Measurements from ENCODE around the gene C11orf21. TPM values are rescaled to one million over a fixed set of nuclear protein-coding genes. Genes with fewer than 3 reads are reported as not detected.

Gene C11orf21
- total RNA-seq, 2 experiments from 2014 or later: 66.0 to 68.3 TPM

DNA sequence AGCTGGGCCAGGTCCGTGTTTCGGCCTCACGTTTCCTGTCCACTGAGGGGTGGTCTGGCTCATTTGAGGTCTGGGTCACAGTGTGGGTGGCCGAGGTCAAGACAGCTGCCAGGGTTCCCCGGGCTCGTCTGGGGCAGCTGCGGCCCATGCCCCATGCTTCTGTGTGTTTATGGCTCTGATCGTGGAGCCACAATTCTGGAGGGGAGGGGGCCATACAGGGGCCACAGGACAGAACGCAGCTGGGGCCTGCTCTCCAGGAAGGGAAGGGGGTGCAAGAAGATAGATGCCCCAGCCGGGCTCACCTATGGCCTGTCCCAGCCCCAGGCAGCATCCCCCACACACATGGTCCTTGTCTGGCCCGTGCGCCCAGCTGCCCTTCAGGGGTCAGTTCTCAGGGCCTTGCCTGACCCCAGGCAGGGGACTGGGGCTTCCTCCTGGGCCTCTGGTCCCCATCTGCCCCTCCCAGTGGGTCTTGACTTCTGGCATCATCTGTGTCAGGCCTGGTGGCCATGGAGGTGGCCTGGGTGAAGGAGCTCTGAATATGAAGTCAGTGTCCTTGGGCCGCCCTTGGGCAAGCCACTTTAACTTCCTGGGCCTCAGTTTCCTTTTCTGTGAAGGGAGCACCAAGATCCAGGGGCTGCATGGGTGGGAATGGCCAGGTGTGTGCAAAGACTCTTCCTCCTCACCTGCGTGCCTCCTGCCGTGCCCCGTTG is 8.5 kb upstream of the C11orf21 start:
- POLR2A ChIA-PET: interaction anchor here (2.9 kb wide), 1 partner anchor 10 kb away, joined by 21 read pairs; the partner anchor contains the start of genes C11orf21 and TSPAN32
- Mint-ChIP-seq H3K27ac (no peak overlapping the region), H3K4me1 (peaks cover 16% of the 10 kb centered on the region)

GRCh38 chr11:2309251-2310072 is 7.7 kb upstream of the C11orf21 start:
- DNase-seq: no peak
- Mint-ChIP-seq H3K27ac (no peak overlapping the region), H3K27me3 (no peaks in the 10 kb centered on the region), H3K4me3 (no peak overlapping the region), H3K36me3 (ENCODE audit: low read depth) (no peaks in the 10 kb centered on the region), H3K9me3 (no peaks in the 10 kb centered on the region), H3K4me1 (peaks cover 21% of the 10 kb centered on the region)
- CTCF ChIA-PET: no interaction called here
- POLR2A ChIA-PET: interaction anchor here (0.9 to 2.9 kb wide), 2 partner anchors 9 to 68 kb away, joined by 3 to 21 read pairs; partner anchors contain the start of genes C11orf21, CD81 and TSPAN32

More for the DNA sequence above, 8.5 kb upstream of the C11orf21 start:
- DNase-seq: no peak
- no peaks in the 10 kb centered on the region for H3K27me3 Mint-ChIP-seq
- H3K4me3 Mint-ChIP-seq: no peak overlapping the region
- no peaks in the 10 kb centered on the region for H3K36me3 Mint-ChIP-seq (ENCODE audit: low read depth)
- no peaks in the 10 kb centered on the region for H3K9me3 Mint-ChIP-seq
- CTCF ChIA-PET: no interaction called here

DNA sequence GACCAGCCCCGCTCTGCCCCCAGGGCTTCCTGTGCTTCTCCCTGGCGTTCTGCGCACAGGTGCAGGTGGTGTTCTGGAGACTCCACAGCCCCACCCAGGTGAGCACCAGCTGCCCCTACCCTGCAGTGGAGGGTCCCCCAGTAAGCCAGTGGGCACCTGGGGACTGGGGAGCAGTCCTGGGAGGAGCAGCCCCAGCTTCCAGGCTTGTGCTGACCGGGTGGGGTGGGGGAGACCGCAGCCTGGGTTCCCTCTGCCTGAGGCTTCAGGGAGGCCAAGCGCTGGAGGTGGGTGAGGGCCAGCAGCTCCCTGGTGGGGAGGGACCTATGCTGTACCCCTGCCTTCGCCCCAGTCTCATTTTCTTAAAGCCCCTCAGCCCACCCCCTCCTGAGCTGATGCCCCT is 7.0 kb upstream of the C11orf21 start:
- no peaks in the 10 kb centered on the region for H3K36me3 Mint-ChIP-seq (ENCODE audit: low read depth)

DNA sequence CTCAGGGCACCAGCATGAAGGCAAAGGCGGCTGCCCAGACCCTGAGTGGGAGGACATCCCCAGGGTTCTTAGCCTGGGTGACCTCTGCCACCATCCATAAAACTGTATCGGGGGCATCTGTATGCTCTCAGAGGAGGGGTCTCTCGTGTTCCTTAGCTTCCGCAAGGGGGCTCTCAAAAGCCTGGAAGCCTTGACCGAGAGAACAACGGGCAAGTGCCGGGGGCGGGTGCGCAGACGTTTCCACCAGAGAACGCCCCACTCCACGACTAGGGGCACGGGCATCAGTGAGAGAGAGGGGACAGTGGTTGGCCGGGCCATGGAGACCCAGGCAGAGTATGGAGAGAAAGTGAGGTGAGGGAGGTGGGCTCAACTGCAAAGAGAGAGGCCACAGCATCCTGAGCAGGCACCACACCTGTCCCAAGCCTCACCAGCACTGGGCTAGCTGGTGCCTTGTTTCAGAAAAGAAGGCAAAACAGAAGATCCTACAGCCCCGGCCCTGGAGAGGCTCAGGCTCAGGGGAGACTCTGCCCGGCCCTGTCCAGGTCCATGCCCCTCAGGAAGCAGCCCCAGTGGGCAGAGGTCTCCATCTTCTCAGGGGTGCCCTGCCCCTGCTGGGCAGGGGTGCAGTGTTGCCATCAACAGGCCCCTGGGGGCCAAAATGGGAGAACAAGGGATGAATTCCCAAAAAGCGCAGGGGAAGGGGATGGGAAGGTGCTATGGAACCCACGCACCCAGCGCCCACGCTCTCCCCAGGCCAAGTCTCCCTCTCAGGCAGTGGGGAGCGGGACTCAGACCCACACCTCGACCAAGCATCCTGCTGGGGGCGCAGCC is 6.0 kb upstream of the C11orf21 start:
- H3K27ac Mint-ChIP-seq: peak overlapping the region; percentile 61

More for the DNA sequence above, 7.0 kb upstream of the C11orf21 start:
- Mint-ChIP-seq H3K27me3 (no peaks in the 10 kb centered on the region), H3K4me3 (no peak overlapping the region), H3K9me3 (no peaks in the 10 kb centered on the region), H3K27ac (no peak overlapping the region), H3K4me1 (peaks cover 25% of the 10 kb centered on the region)
- ChIA-PET POLR2A (interaction anchor here (0.9 kb wide), 1 partner anchor 68 kb away, joined by 3 read pairs; the partner anchor contains the start of gene CD81), CTCF (no interaction called here)
- no peak for DNase-seq

DNA sequence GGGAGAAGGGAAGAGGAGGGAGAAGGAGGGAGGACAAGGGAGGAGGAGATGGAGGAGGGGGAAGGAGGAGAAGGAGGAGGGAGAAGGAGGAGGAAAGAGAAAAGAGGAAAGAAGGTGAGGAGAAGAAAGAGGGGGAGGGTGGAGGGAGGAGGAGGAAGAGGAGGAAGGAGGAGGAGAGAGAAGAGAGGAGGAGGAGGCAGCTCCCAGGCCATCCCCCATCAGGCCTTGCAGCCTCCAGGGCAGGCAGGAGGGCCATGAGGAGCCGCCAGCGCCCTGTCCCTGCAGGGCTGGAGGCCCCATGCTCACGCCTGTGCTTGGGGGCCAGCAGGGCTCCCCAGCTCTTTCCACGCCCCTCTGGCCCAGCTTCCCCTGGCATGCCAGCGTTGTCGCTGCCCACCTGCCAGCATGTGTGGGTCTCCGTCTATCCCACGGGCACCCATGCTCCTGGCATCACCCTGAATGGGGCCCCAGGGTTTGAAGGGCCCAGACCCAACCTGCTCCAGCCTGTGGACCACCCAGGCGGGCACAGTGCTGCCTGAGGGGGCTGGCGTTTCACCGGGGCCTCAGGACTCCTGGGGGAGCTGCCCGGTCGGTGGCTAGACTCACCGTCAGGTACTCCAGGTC is 5.3 kb upstream of the C11orf21 start:
- no peak for DNase-seq
- POLR2A ChIA-PET: interaction anchor here (0.7 to 6.8 kb wide), 4 partner anchors 18 to 113 kb away, joined by 3 to 34 read pairs (median 12); partner anchors contain the start of gene CD81
- peaks cover 4% of the 10 kb centered on the region for H3K36me3 Mint-ChIP-seq (ENCODE audit: low read depth)
- no peaks in the 10 kb centered on the region for H3K9me3 Mint-ChIP-seq
- H3K27ac Mint-ChIP-seq: no peak overlapping the region
- H3K4me3 Mint-ChIP-seq: no peak overlapping the region
- CTCF ChIA-PET: interaction anchor here (1.0 to 6.1 kb wide), 6 partner anchors 94 to 226 kb away, joined by 3 to 201 read pairs (median 12); partner anchors contain the start of gene TSSC4
- H3K4me1 Mint-ChIP-seq: peaks cover 36% of the 10 kb centered on the region
- H3K27me3 Mint-ChIP-seq: no peaks in the 10 kb centered on the region

More for the DNA sequence above, 6.0 kb upstream of the C11orf21 start:
- Mint-ChIP-seq H3K9me3 (no peaks in the 10 kb centered on the region), H3K4me3 (no peak overlapping the region), H3K36me3 (ENCODE audit: low read depth) (peaks cover under 1% of the 10 kb centered on the region), H3K4me1 (peaks cover 34% of the 10 kb centered on the region), H3K27me3 (no peaks in the 10 kb centered on the region)
- no peak for DNase-seq
- CTCF ChIA-PET: interaction anchor here (1.0 to 6.1 kb wide), 3 partner anchors 112 to 225 kb away, joined by 3 to 201 read pairs (median 4); no protein-coding TSS in a partner anchor
- POLR2A ChIA-PET: interaction anchor here (3.5 to 6.8 kb wide), 2 partner anchors 70 to 112 kb away, joined by 21 to 34 read pairs; partner anchors contain the start of gene CD81

DNA sequence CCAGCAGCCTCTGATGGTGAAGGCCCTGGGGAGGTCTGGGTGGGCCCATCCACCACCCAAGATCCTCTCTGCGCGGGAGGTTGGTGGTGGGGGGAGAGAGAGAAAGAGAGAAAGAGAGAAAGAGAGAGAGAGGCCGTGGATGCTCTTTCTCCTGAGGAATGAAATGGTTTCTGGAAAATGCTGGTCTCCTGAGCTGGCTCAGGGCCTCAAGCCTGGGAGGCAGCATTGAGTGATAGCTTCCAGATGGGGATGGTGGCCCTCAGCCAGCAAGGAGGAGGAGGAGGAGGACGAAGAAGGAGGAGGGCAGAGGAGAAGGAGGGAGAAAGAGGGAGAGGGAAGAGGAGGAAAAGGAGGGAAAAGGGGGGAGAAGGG is 4.7 kb upstream of the C11orf21 start:
- ChIA-PET CTCF (interaction anchor here (0.7 to 6.1 kb wide), 15 partner anchors 11 to 226 kb away, joined by 3 to 201 read pairs (median 7); partner anchors contain the start of genes ASCL2, CD81 and TSSC4), POLR2A (interaction anchor here (0.7 to 6.8 kb wide), 6 partner anchors 16 to 114 kb away, joined by 3 to 34 read pairs (median 12); partner anchors contain the start of genes CD81 and TSSC4)
- H3K4me3 Mint-ChIP-seq: peak overlapping the region; percentile 62
- no peak for DNase-seq
- no peaks in the 10 kb centered on the region for H3K9me3 Mint-ChIP-seq
- no peaks in the 10 kb centered on the region for H3K27me3 Mint-ChIP-seq
- H3K4me1 Mint-ChIP-seq: peaks cover 39% of the 10 kb centered on the region
- peaks cover 9% of the 10 kb centered on the region for H3K36me3 Mint-ChIP-seq (ENCODE audit: low read depth)
- H3K27ac Mint-ChIP-seq: peak overlapping the region; percentile 90

GRCh38 chr11:2305788-2306451 is 4.2 kb upstream of the C11orf21 start:
- peaks cover 39% of the 10 kb centered on the region for H3K4me1 Mint-ChIP-seq
- CTCF ChIA-PET: interaction anchor here (0.7 to 6.1 kb wide), 21 partner anchors 11 to 227 kb away, joined by 3 to 201 read pairs (median 6); partner anchors contain the start of genes ASCL2, CD81 and TSSC4
- H3K27me3 Mint-ChIP-seq: no peaks in the 10 kb centered on the region
- peaks cover 11% of the 10 kb centered on the region for H3K36me3 Mint-ChIP-seq (ENCODE audit: low read depth)
- peak; percentile 48 for DNase-seq
- H3K4me3 Mint-ChIP-seq: peak overlapping the region; percentile 62
- POLR2A ChIA-PET: interaction anchor here (0.7 to 6.8 kb wide), 9 partner anchors 10 to 114 kb away, joined by 3 to 34 read pairs (median 6); partner anchors contain the start of genes CD81 and TSSC4
- H3K27ac Mint-ChIP-seq: peak overlapping the region; percentile 90
- no peaks in the 10 kb centered on the region for H3K9me3 Mint-ChIP-seq

GRCh38 chr11:2305140-2305778 is 3.5 kb upstream of the C11orf21 start:
- no peaks in the 10 kb centered on the region for H3K9me3 Mint-ChIP-seq
- peak; percentile 86 for DNase-seq
- ChIA-PET POLR2A (interaction anchor here (1.0 to 6.8 kb wide), 11 partner anchors 10 to 115 kb away, joined by 3 to 34 read pairs (median 5); partner anchors contain the start of genes CD81 and TSSC4), CTCF (interaction anchor here (0.7 to 6.1 kb wide), 24 partner anchors 9 to 582 kb away, joined by 3 to 201 read pairs (median 4); partner anchors contain the start of genes ASCL2, CD81 and TSSC4)
- peaks cover 15% of the 10 kb centered on the region for H3K36me3 Mint-ChIP-seq (ENCODE audit: low read depth)
- no peaks in the 10 kb centered on the region for H3K27me3 Mint-ChIP-seq
- peak overlapping the region; percentile 62 for H3K4me3 Mint-ChIP-seq
- peak overlapping the region; percentile 90 for H3K27ac Mint-ChIP-seq
- peaks cover 43% of the 10 kb centered on the region for H3K4me1 Mint-ChIP-seq

DNA sequence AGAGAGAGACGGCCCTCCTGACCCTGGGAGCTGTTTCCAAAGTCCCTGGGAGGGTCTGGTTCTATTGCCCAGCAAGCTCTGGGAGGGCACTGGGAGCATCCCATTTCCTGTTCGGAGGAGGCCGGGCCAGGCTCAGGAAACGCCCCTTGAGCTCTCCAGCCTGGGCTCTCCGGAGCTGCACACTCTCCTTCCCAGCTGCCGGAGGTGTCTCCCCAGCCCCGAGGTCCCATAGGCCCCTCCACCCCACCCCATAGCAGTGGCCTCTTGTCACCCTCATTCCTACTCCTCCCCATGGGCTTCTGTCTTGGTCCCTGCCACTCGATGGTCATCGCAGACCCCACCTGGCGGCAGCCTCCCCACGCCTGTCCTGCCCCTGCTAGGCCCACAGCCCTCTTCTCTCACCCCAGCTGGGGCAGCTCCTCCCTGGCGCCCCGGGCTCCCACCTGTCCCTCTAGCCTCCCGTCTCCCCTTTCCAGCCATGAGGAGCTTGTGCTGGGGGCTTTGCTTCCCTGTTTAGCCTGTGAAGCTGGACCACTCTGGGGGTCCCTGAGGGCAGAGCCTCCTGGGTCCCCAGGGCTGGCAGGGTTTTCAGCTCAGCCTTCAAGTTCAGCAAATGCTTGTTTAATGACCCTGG is 2.9 kb upstream of the C11orf21 start:
- peaks cover 16% of the 10 kb centered on the region for H3K36me3 Mint-ChIP-seq (ENCODE audit: low read depth)
- peak; percentile 15 for DNase-seq
- no peaks in the 10 kb centered on the region for H3K27me3 Mint-ChIP-seq
- no peaks in the 10 kb centered on the region for H3K9me3 Mint-ChIP-seq
- H3K4me3 Mint-ChIP-seq: no peak overlapping the region
- CTCF ChIA-PET: interaction anchor here (0.7 to 6.1 kb wide), 20 partner anchors 10 to 583 kb away, joined by 3 to 201 read pairs (median 6); partner anchors contain the start of genes ASCL2, CD81 and TSSC4
- POLR2A ChIA-PET: interaction anchor here (1.1 to 6.8 kb wide), 11 partner anchors 9 to 115 kb away, joined by 3 to 34 read pairs (median 5); partner anchors contain the start of genes CD81 and TSSC4
- peaks cover 45% of the 10 kb centered on the region for H3K4me1 Mint-ChIP-seq
- H3K27ac Mint-ChIP-seq: peak overlapping the region; percentile 40
